AG04450 (cell line): ENCODE data around the gene CUL1. TPM values are rescaled to one million over a fixed set of nuclear protein-coding genes. Genes with fewer than 3 reads are reported as not detected.

Experiments used
- CTCF ChIA-PET: fragments of 300-600, 350-600 bp; formaldehyde crosslinking; extraction: SDS; loops from one replicate; lab custom pipeline; 2022; ENCODE audit warnings: antibody characterized with exemption, inconsistent platforms; lab: Charles Lee
- POLR2A ChIA-PET: fragments of 350-600 bp; formaldehyde crosslinking; extraction: SDS; loops from one replicate; lab custom pipeline; 2021; ENCODE audit warnings: antibody characterized with exemption, inconsistent platforms; lab: Yijun Ruan, JAX
- DNase-seq: peaks from one replicate; pipeline ENCODE4 v3.0.0-alpha.2; 2011; ENCODE audit warnings: low read depth, low spot score
- H3K27ac ChIP-seq: one replicate; pipeline ENCODE4 v1.5.1; 2012; ENCODE audit warnings: low read depth, low read length, control low read depth
- H3K27me3 ChIP-seq: one replicate; pipeline ENCODE4 v1.6.0; 2012; ENCODE audit warnings: low read length; ENCODE audit not compliant: control insufficient read depth, insufficient read depth
- H3K4me3 ChIP-seq: 2 replicates; pipeline ENCODE4 v1.5.1; 2011; ENCODE audit warnings: mild to moderate bottlenecking, low read depth, low read length, control low read depth
- H3K9me3 ChIP-seq: 2 replicates; pipeline ENCODE4 v1.5.1; 2012; ENCODE audit warnings: low read length; ENCODE audit not compliant: control insufficient read depth, insufficient read depth
- polyA plus RNA-seq: library from polyadenylated mRNA; depleted of rRNA; stranded (reverse); fragments of >200 nt; gene quantifications from 2 replicates; pipeline ENCODE4 v1.2.3, GENCODE V29; 2011
- TF ChIP-seq, protein P1 (sequence below): IDR thresholded peaks from 2 replicates; pipeline ENCODE4 v1.5.1; 2011; ENCODE audit warnings: low read depth, low read length, control low read depth, inconsistent platforms

Gene CUL1
- polyA plus RNA-seq, 1 experiment: 56.8 TPM

DNA sequence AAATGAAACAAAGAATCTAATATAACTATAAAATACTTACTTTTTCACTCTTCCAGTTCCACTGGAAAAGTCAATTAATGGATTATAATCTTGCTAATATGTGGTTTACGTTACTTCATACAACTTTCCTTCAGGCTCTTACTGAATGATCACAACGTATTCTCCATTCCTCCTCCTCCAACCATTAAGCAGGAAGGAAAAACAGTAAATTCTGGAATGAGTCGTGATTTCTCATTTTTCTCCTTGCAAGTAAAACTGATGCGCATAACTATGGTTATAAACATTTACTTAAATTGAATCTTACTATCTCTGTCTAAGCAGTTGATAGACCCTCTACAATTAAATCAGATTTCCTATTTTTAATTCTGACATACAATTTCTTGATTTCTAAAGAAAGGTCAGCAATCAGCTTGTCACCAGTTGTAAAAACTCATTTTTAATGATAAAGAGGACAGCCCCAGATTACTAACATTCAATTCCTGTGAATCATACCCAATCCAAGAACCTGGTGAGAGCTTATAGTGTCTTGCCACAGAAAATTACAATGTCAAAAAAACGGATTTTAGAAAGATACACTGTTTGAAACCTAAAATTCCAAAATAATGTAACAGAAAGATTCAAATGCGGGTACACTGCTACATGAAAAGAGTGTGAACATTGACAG is 121.1 kb downstream of the CUL1 start:
- no peak overlapping the region for H3K27ac ChIP-seq
- H3K4me3 ChIP-seq: no peak overlapping the region
- H3K27me3 ChIP-seq: no peaks in the 10 kb centered on the region
- no peaks in the 10 kb centered on the region for H3K9me3 ChIP-seq
- POLR2A ChIA-PET: no interaction called here
- CTCF ChIA-PET: no interaction called here
- no peak for DNase-seq
- TF ChIP-seq, protein P1, sequence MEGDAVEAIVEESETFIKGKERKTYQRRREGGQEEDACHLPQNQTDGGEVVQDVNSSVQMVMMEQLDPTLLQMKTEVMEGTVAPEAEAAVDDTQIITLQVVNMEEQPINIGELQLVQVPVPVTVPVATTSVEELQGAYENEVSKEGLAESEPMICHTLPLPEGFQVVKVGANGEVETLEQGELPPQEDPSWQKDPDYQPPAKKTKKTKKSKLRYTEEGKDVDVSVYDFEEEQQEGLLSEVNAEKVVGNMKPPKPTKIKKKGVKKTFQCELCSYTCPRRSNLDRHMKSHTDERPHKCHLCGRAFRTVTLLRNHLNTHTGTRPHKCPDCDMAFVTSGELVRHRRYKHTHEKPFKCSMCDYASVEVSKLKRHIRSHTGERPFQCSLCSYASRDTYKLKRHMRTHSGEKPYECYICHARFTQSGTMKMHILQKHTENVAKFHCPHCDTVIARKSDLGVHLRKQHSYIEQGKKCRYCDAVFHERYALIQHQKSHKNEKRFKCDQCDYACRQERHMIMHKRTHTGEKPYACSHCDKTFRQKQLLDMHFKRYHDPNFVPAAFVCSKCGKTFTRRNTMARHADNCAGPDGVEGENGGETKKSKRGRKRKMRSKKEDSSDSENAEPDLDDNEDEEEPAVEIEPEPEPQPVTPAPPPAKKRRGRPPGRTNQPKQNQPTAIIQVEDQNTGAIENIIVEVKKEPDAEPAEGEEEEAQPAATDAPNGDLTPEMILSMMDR: no peak

GRCh38 chr7:148821422-148821821 is 122.7 kb downstream of the CUL1 start:
- H3K4me3 ChIP-seq: no peak overlapping the region
- TF ChIP-seq, protein P1: no peak
- H3K27me3 ChIP-seq: no peaks in the 10 kb centered on the region
- POLR2A ChIA-PET: no interaction called here
- CTCF ChIA-PET: interaction anchor here (0.7 to 1.4 kb wide), 4 partner anchors 33 to 142 kb away, joined by 4 to 10 read pairs (median 6); no protein-coding TSS in a partner anchor
- H3K27ac ChIP-seq: no peak overlapping the region
- H3K9me3 ChIP-seq: no peaks in the 10 kb centered on the region
- DNase-seq: no peak

DNA sequence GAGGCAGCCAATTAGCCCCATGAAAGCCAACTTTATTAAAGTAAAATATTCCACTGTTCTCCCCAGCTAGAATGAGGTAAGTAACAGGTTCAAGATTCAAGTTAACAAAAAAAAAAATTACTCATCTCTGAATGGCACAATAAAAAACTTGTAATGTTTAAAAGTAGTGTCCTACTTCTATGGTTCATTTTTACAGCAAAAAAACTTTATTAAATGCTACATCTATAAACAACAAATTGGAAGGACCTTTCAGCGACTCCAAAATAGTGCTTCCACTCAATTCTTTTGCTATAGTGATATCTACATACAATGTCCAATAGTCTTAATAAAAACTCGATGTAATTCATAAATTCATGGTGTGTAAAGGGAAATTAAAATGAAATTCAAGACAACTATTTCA is 126.2 kb downstream of the CUL1 start:
- DNase-seq: no peak
- TF ChIP-seq, protein P1: no peak
- Histone ChIP-seq H3K27ac (no peak overlapping the region), H3K27me3 (no peaks in the 10 kb centered on the region), H3K4me3 (no peak overlapping the region), H3K9me3 (no peaks in the 10 kb centered on the region)
- POLR2A ChIA-PET: no interaction called here
- CTCF ChIA-PET: no interaction called here

DNA sequence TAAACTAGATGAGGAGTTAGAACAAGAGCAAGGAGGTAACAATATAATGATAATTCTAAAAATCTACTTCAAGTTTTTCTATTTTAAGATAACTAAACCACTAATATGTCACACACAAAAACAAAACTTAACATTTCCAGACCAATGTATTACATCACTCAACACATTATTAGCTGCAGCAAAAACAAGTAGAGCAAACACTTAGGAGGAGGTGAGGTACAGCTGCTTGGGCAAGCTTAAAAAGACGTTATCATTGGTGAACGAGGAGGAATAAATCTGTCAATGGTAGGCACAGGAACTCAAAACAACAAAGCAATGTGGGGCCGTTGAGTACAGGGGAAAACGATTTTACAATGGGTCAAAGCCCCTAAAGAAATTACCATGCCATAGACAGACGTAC is 126.6 kb downstream of the CUL1 start:
- ChIA-PET CTCF (no interaction called here), POLR2A (no interaction called here)
- TF ChIP-seq, protein P1: no peak
- Histone ChIP-seq H3K27ac (no peak overlapping the region), H3K27me3 (no peaks in the 10 kb centered on the region), H3K9me3 (no peaks in the 10 kb centered on the region), H3K4me3 (no peak overlapping the region)
- DNase-seq: no peak

- no peaks in the 10 kb centered on the region for H3K27me3 ChIP-seq
- no peaks in the 10 kb centered on the region for H3K9me3 ChIP-seq
- no peak for DNase-seq
- CTCF ChIA-PET: no interaction called here
- TF ChIP-seq, protein P1: no peak
- POLR2A ChIA-PET: no interaction called here
- H3K4me3 ChIP-seq: no peak overlapping the region
- H3K27ac ChIP-seq: no peak overlapping the region
These were observed 130.3 kb downstream of the CUL1 start for GRCh38 chr7:148828965-148829364.
